Stimulated activated CD8-positive, alpha-beta memory T cell treated with anti-CD3 and anti-CD28 coated beads, Interleukin-12 subunit alpha, Interleukin-12 subunit beta, amount 100 ng/mL, for 4 hours (primary cell): Measurements from ENCODE around the gene CLASP1.
"Not testable (repeated sequence)": the region's sequence is repeated elsewhere in the genome, so short reads cannot be mapped to it uniquely, and the experiment has no call there.

ENCODE experiments used
- DNase-seq: peaks from one replicate; pipeline ENCODE4 v3.0.0-alpha.2; 2020; ENCODE audit warnings: low read depth

Gene CLASP1

DNA sequence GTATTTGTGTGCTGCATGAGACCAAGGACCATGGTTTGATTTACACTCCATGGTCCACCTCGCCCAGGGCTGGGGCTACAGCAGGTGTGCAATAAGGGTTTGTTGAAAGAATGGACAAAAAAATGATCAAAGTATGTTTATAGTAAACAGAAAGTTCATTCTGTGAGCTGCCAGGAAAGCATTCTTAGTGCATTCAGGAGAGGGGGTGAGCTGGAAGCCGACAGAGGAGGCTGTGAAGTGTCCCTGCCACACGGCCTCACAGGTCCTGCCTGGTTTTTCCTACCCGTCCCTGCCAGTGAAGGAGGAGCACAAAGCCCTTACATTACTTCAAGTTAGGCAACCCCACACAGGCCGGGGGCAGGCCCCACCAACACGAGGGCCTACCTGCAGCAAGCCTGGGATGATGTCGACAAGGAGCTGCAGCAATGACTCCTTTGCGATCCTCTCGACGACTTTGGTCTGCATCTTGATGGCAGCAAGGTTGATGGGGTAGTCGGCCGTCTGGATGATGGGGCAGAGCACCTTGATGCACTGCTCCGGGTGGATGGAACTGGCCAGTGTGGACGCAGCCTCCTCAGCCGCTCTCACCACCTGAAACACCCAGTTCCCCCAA lies 301.0 kb downstream of the CLASP1 start:
- no peak for DNase-seq

DNA sequence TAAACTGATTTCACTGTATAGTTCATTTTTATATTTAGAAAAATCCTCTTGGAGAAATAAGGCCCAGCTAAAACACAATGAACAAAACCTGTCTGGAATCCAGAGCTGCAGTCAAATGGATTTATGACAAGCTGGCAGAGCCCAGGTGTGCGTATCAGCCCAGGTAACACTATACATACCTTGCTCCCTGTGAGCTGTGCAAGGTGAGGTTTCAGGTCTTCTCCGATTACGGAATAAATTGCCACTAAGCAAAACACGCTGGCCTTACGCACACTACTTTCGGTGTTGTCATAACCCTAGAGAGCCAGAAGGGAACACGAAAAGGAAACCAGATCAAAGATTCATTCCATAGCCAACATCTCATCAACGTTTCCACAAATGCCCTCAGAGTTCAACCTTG lies 302.4 kb downstream of the CLASP1 start:
- DNase-seq: no peak

DNA sequence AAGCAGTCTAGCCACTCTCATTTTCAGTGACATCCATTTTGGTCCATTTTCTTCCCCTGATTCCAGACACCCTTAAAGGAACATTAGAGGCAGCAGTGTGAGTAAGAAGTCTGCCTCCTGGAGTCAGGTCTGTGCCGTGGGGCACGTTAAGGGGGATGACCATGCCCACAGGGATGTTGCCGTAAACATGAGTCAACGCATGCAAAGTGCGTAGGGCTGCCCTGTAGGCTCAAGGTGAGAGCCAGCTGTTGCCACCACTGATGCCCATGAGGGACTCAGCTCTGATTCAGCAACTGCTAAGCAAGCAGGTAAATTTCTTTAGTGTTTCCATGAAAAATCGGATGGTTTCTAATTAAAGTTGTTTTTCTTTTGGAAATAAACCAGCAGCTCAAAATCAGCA lies 302.9 kb downstream of the CLASP1 start:
- no peak for DNase-seq

DNA sequence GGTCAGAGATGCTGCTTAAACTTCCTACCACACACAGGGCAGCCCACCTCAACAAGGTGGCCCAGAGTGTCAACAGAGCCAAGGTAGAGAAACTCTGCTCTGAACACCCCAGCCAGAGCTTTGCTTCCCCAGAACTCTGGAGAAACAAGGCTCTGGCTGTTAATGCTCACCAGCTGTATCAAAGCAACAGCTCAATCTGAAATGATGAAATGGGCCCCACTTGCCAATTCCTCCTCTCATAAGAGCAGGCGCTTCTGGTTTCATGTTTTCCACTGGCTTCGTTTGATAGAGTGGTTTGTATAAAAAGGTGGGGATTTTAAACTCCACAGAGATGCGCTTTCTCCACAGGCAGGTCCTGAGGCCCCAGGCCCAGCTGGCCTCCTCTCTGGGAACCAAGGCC lies 303.4 kb downstream of the CLASP1 start:
- DNase-seq: no peak

DNA sequence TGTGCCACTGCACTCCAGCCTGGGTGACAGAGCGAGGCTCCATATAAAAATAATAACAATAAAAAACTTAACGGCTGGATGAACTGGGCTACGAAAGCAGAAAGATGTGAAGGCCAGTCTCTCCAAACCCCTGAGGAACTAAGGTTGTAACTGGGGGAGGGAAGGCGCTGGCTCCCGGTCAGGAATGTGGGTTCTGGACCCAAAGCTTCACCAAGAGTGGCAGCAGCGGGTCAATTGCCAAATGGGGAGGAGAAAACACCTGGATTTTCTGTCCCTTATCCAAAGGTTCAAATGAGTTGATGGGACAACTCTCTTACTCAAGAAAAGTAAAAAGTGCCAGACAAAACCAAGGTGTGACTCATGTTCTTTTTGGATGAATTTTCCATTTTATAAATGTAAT lies 304.2 kb downstream of the CLASP1 start:
- DNase-seq: no peak

DNA sequence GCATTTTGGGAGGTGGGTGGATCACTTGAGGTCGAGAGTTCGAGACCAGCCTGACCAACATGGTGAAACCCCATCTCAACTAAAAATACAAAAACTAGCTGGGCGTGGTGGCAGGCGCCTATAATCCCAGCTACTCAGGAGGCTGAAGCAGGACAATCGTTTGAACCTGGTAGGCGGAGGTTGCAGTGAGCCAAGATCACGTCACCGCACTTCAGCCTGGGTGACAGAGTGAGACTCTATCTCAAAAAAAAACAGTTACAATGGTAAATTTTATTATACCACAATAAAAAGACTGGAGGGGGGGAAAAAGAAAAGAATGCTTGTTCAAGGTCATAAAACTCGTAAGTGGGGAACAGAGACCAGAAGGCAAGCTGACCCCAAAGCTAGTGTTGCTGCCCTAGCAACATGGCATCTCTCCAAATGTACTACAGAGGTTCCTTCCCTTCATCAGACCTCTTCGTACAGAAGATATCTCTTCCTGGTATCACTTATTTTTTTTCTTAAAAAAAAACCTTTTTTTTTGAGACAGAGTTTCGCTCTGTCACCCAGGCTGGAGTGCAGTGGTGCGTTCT lies 305.3 kb downstream of the CLASP1 start:
- not testable (repeated sequence) for DNase-seq

DNA sequence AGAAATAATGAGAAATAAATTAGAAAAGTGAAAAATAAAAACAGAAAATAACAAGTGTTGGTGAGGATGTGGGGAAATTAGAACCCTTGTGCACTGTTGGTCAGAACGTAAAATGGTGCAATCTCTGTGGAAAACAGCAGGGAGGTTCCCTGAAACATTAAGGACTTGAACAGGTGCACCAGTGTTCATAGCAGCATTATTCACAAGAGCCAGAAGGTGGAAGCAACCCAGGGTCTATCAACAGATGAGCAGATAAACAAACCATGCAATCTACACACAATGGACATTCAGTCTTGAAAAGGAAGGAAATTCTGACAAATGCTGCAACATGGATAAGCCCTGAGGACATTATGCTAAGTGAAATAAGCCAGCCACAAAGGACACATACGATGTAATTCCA lies 306.1 kb downstream of the CLASP1 start:
- no peak for DNase-seq

DNA sequence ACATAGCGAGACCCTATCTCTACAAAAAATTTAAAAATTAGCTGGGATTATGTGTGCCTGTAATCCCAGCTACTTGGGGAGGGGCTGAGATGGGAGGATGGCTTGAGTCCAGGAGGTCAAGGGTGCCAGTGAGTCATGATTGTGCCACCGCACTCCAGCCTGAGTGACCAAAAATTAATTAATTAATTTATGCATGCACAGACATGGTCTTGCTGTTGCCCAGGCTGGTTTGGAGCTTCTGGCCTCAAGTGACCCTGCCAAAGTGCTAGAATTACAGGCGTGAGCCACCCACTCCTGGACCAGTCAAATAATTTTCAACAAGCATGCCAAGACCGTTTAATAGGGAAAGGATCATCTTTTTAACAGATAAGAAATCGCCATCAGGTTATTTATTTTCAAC lies 306.5 kb downstream of the CLASP1 start:
- no peak for DNase-seq

DNA sequence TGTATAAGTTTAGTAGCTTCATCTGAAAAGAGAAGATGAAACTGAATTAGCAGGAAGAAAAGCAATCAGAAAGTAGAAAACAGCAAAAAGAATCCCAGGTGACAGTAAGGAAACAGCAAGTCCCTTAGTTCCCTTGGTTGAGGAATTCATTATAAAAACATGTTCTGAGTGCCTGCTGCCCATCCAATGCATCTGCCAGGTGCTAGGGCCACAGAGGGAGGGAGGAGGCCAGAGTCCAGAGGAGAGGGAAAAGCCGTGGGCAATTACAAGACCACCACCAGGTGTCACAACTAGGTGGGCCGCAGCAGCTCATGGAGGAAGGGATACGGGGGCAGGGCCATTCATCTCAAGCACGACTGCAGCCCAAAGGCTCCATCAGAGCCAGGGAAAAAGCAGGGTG lies 308.3 kb downstream of the CLASP1 start:
- DNase-seq: no peak

DNA sequence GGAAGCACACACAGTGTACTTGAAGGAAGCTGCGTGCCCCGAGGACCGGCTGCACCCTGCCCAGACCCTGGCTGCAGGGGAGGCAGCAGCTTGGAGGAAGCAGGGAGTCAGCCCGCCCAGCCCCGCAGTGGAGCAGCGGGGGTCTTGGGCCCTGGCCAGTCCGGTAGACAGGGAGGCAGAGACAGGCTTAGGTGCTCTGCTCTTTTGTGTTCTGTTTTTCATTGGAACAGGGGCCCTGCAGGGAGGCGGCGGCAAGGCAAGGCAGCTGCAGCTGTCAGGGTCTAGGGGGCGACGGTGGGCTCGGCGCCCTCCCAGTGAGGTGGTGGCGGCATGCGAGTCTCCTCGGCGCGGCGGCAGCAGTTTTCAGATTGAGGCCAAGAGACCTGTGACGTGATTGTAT lies 311.0 kb downstream of the CLASP1 start:
- DNase-seq: no peak

DNA sequence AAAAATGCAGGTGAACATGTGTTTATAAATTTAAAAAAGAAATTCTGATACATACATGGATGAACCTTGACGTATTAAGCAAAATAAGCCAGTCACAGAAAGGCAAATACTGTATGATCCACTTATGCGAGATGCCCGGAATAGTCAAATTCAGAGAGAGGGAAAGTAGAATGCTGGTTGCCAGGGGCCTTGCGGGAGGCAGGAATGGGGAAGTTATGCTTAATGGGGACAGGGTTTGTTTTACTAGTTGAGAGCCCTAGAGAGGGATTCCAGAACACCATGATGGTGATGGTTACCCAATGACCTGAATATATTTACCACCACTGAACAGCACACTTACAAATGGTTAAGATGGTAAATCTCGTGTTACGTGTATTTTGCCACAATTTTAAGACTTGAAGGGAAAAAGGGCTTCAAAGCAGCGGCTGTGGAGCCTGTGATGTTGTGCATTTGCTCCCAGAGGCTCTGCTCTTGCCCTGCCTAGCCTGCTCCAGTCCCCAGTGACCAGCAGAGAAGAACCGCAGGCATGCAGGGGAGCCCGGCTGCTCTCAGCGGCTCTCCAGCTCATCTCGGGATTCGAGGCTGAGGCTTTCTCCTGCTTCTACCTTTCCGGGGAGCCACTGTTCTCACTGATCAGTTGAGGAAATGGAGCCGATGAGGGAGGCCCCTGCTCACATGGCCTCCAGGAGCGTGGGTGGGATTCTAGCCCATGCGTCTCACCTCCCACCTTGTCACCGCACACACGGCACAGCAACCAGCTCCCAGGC lies 312.6 kb downstream of the CLASP1 start:
- DNase-seq: no peak

DNA sequence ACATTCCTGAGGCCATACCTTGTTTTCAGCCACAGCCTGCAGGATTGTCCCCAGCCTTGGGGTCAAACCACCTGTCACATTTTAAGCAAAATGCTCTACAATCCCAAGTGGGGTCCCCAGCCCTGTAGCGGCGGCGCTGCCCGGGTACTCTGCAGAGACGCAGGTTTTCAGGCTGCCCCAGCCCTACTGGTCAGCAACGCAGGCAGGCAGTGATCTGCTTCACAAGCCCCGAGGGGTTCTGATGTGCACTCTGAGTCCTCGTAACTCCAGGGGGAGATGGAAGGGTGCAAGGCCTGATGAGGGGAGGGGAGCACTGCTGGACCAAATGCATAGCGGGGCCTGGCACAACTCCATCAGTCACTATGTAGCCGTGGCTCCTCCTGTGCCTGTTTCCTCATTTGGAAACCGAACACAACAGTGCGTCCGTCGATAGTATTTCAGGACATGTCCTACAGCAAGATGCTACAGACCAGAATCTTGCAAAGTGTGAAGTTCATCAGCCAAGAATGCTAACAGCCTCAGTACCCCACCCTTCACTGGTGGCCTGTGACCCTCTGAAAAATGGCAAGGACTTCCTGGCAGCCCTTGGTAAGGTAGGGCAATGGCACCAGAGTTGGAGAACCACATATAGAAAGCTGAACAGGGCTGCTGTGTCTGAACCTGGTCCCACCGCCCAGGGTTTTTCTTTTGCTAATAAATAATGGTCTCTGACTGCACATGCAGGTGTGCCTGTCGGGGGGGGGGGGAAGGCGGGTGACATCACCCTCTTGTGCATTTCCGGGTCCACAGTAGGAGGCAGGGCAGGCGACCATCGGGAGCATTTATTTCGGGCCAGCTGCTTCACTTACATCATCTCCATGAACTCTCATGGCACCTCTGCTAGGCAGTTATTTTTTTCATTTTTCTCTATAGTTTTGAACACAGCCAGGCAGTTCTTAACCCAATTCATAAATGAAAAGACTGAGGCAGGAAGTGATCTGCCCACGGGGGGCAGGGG lies 313.7 kb downstream of the CLASP1 start:
- DNase-seq: no peak

DNA sequence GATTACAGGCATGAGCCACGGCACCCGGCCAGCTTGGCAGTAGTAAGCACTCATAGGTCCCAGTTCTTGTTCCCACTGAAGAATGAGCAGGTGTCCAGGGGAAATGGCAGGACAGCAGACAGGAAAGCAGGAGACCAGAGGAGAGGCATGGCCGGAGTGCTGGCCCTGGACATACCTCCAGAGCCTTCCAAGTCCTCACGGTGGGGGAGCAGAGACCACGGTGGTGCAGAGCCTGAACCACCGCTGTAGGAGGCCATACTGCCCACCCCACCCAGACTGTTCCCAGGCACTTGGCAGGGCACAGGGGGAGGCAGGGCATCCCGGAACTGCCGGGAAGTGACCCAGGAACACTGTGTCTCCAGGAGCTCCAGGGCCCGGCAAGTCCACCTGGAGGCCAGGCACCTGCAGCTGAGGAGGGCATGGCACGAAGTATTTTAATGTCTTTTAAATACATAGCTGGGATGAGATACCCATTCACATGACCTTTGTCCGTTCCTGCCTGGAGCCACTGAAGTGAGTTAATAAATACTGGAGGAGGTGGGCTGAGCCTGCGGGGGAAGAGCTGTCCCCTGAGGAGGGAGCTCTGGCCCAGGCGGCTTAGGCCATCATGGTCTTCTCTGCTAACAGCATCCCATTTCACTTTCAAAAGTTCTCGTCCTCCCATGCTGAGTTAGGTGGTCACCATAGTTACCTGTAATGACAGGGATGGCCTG lies 314.5 kb downstream of the CLASP1 start:
- DNase-seq: no peak

DNA sequence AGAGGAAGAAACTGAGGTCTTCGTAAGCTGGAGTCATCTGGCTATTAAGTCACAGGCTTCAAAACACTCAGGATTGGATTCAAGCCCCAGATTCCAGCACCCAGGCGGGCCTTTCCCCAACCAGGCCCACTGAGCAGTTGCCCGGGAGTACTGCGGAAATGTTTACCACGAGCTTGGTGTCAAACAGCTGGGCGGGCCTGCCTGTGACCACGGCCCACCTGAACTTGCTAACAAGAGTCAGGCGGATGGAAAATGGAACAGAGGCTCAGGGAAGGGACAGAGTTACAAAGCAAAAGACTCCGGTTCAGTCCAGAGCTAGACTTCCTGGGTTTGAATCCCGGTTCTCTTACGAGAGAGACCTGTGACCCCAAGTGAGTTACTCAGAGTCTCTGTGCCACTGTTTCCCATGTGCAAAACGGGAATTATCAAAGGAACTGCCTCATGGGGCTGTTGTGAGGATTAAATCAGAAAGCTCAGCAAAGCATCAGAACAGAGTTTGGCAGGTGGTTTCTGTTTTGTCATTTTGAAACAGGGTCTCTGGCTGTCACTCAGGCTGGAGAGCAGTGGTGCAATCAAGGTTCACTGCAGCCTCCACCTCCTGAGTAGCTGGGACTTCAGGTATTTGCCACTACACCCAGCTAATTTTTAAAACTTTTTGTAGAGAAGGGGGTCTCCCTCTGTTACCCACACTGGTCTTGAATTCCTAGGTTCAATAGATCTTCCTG lies 315.3 kb downstream of the CLASP1 start:
- DNase-seq: no peak

DNA sequence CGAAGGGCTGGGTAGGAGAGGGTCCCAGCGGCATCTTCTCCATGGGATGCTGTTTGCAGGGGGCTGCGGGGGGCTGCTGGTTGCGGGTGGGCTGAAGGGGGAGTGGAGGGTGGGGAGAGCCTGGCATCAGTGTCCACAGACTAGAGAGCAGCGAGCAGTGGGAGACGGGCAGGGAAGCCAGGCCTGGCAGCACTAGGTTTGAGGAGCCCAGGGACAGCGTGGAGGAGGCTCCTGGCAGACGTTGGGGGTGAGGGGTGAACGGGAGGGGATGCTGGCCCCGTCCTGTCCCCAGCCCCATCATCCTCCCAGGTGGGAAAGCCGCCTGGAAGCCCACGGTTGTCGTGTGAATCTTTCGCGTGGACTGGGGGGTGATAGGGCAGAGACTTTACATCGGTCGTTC lies 316.0 kb downstream of the CLASP1 start:
- no peak for DNase-seq

DNA sequence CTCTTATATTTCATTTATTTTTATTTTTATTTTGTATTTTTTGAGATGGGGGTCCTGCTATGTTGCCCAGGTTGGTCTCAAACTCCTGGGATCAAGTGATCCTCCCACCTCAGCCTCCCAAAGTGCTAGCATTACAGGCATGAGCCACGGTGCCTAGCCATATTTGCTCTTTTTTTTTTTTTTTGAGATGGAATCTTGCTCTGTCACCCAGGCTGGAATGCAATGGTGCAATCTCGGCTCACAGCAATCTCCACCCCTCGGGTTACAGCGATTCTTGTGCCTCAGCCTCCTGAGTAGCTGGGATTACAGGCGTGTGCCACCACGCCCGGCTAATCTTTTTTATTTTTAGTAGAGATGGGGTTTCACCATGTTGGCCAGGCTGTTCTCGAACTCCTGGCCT lies 317.9 kb downstream of the CLASP1 start:
- not testable (repeated sequence) for DNase-seq

DNA sequence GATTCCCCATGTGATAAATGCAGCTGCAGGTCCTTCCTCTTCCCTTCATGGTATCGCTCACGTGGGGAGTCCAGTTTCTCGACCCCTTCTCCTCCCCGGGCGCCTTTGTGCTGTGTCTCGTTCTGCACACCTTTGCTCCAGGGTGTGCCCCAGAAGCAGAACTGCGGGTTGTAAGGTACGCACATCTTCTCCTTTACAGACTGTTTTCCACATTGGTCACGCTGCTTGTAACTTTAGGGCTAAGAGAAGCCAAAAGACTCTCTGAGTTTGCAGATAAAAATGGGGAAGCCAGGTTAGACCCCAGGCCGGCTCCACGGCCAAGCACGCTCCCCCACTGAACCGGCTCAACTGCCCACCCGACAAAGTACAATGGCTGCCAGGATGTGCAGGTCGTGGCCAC lies 318.3 kb downstream of the CLASP1 start:
- DNase-seq: no peak

DNA sequence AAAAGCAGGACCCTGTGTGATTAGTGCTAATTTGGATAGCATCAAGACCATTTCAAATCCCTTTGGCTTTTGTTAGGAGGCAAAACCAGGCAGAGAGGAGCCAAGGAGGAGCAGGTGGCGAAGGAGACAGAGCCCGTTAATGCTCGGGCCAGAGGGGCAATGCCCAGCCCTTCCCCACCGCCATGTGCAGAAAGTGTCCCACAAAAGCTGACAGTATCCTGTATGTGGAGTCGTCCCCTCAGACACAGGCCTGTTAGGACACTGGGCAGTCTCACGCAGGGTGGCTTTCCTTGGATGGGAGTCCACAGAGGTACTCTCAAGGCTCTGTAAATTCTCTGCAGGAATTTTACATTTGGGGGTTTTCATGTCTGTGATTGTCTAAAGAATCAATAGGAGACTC lies 319.5 kb downstream of the CLASP1 start:
- DNase-seq: no peak

DNA sequence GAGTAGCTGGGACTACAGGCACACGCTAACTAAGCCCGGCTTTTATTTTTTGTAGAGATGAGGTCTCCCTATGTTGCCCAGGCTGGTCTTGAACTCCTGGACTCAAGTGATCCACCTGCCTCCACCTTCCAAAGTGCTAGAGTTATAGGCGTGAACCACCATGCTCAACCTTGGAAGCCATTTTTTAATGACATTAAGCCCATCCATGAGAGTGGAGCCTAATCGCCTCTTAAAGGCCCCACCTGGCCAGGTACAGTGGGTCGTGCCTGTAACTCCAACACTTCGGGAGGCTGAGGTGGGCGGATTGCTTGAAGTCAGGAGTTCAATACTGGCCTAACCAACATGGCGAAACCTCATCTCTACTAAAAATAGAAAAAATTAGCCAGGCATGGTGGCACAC lies 322.6 kb downstream of the CLASP1 start:
- DNase-seq: no peak

DNA sequence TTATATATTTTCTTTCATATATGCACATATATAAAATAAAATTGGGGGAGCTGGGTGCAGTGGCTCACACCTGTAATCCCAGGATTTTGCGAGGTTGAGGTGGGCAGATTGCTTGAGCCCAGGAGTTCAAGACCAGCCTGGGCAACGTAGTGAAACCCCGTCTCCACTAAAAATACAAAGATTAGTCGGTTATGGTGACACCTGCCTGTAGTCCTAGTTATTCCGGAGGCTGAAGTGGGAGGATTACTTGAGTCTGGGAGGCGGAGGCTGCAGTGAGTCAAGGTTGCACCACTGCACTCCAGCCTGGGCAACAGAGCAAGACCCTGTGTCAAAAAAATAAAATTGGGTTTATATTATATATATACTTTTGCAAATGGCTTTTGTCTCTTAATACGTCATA lies 324.7 kb downstream of the CLASP1 start:
- DNase-seq: no peak

DNA sequence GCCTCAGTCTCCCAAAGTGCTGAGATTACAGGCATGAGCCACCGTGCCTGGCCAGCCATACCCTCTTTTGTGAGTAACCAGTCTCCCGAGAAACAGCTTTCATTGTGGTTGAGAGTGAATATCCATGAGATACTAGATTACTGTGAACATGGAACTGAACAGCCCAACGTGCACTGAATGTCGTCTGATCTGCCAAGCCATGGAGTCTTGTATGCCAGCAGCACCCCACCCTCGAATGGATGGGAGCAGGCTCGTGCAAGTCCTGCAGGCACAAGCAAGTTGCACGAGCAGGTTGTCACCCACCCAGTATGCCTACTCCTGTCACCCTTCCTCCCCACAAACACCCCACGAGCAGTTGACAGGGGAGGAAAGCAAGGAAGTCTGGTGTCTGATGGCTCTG lies 327.8 kb downstream of the CLASP1 start:
- no peak for DNase-seq
